SJSA1 (cell line): ENCODE data around the gene TICAM2. TPM values are rescaled to one million over a fixed set of nuclear protein-coding genes. Genes with fewer than 3 reads are reported as not detected.

ENCODE experiments used
- DNase-seq, 2 experiments: peaks; one replicate each; pipeline ENCODE4 v3.0.0-alpha.2; 2015 to 2020; ENCODE audit warnings: low spot score in 2 of 2, low read depth in 1 of 2
- H3K27ac ChIP-seq: fragments of 250-450 bp; sonication (Bioruptor Pico); 2 replicates; pipeline ENCODE4 v1.5.1; 2020; ENCODE audit warnings: mild to moderate bottlenecking, moderate library complexity
- H3K27me3 ChIP-seq: fragments of 250-450 bp; sonication (Bioruptor Pico); replicated peaks from 2 replicates; pipeline ENCODE4 v1.5.1; 2020; ENCODE audit warnings: mild to moderate bottlenecking, moderate library complexity
- H3K36me3 ChIP-seq: fragments of 250-450 bp; sonication (Bioruptor Pico); 2 replicates; pipeline ENCODE4 v1.5.1; 2020; ENCODE audit warnings: mild to moderate bottlenecking
- H3K4me1 ChIP-seq: fragments of 250-450 bp; sonication (Bioruptor Pico); replicated peaks from 2 replicates; pipeline ENCODE4 v1.6.1; 2021; ENCODE audit warnings: mild to moderate bottlenecking
- H3K4me3 ChIP-seq: fragments of 250-450 bp; sonication (Bioruptor Pico); 2 replicates; pipeline ENCODE4 v1.5.1; 2020; ENCODE audit warnings: mild to moderate bottlenecking
- H3K9me3 ChIP-seq: fragments of 250-450 bp; sonication (Bioruptor Pico); replicated peaks from 2 replicates; pipeline ENCODE4 v1.5.1; 2020; ENCODE audit warnings: mild to moderate bottlenecking
- total RNA-seq: library from RNA; depleted of rRNA; stranded (reverse); fragments of >200 nt; shearing (Covaris generic); gene quantifications from 2 replicates; pipeline ENCODE4 v1.2.3, GENCODE V29; 2014

TICAM2 gene
- total RNA-seq, 1 experiment from 2014 or later, result 22.1 TPM

- peak overlapping the region; percentile 45 for H3K27ac ChIP-seq
- no peaks in the 10 kb centered on the region for H3K27me3 ChIP-seq
- H3K4me1 ChIP-seq, result peaks cover 17% of the 10 kb centered on the region
- no peak for DNase-seq
- H3K9me3 ChIP-seq, result no peaks in the 10 kb centered on the region
- peaks cover 36% of the 10 kb centered on the region for H3K36me3 ChIP-seq
- H3K4me3 ChIP-seq, result peak overlapping the region; percentile 91
These were observed 24.2 kb upstream of the TICAM2 start for GRCh38 chr5:115626445-115626823.

- Histone ChIP-seq H3K27me3 (no peaks in the 10 kb centered on the region), H3K4me1 (peaks cover 17% of the 10 kb centered on the region), H3K27ac (peak within 1 kb of the TSS; percentile 84), H3K9me3 (no peaks in the 10 kb centered on the region), H3K4me3 (peak within 1 kb of the TSS; percentile 91), H3K36me3 (peaks cover 38% of the 10 kb centered on the region)
- DNase-seq, result peak; percentile 99 to 100
These were observed 23.5 kb upstream of the TICAM2 start, which contains the start of gene TMED7 for GRCh38 chr5:115625579-115626444. TSS of gene TMED7 (minus strand) at chr5:115626036. CDS start at chr5:115625792, 244 bp downstream.

- Histone ChIP-seq H3K4me3 (peak overlapping the region; percentile 91), H3K27me3 (no peaks in the 10 kb centered on the region), H3K9me3 (no peaks in the 10 kb centered on the region), H3K36me3 (peaks cover 46% of the 10 kb centered on the region), H3K27ac (no peak overlapping the region; the same call in 1 of the 2 replicates), H3K4me1 (peaks cover 17% of the 10 kb centered on the region)
- DNase-seq, result peak in 1 of 2 experiments; percentile 12
These were observed 22.7 kb upstream of the TICAM2 start for GRCh38 chr5:115624994-115625393.

- H3K27ac ChIP-seq, result no peak overlapping the region
- no peak for DNase-seq
- no peaks in the 10 kb centered on the region for H3K27me3 ChIP-seq
- H3K9me3 ChIP-seq, result no peaks in the 10 kb centered on the region
- H3K4me3 ChIP-seq, result no peak overlapping the region
- peaks cover 59% of the 10 kb centered on the region for H3K36me3 ChIP-seq
- H3K4me1 ChIP-seq, result peaks cover 17% of the 10 kb centered on the region
These were observed 21.4 kb upstream of the TICAM2 start for GRCh38 chr5:115623658-115624057.

- no peaks in the 10 kb centered on the region for H3K9me3 ChIP-seq
- H3K27ac ChIP-seq, result no peak overlapping the region
- peaks cover 81% of the 10 kb centered on the region for H3K36me3 ChIP-seq
- DNase-seq, result no peak
- H3K4me3 ChIP-seq, result no peak overlapping the region
- peaks cover 14% of the 10 kb centered on the region for H3K4me1 ChIP-seq
- no peaks in the 10 kb centered on the region for H3K27me3 ChIP-seq
These were observed 19.2 kb upstream of the TICAM2 start for GRCh38 chr5:115621365-115621900.

GRCh38 chr5:115616892-115617291, 14.6 kb upstream of the TICAM2 start:
- H3K4me3 ChIP-seq, result no peak overlapping the region
- no peaks in the 10 kb centered on the region for H3K4me1 ChIP-seq
- no peak for DNase-seq
- peaks cover 89% of the 10 kb centered on the region for H3K36me3 ChIP-seq
- no peaks in the 10 kb centered on the region for H3K27me3 ChIP-seq
- no peaks in the 10 kb centered on the region for H3K9me3 ChIP-seq
- H3K27ac ChIP-seq, result no peak overlapping the region

- H3K4me1 ChIP-seq, result no peaks in the 10 kb centered on the region
- peaks cover 88% of the 10 kb centered on the region for H3K36me3 ChIP-seq
- no peaks in the 10 kb centered on the region for H3K27me3 ChIP-seq
- no peak overlapping the region for H3K27ac ChIP-seq
- no peak for DNase-seq
- no peak overlapping the region for H3K4me3 ChIP-seq
- no peaks in the 10 kb centered on the region for H3K9me3 ChIP-seq
These were observed 14.2 kb upstream of the TICAM2 start for GRCh38 chr5:115616472-115616871.

- no peak for DNase-seq
- H3K36me3 ChIP-seq, result peaks cover 57% of the 10 kb centered on the region
These were observed 9.6 kb upstream of the TICAM2 start for GRCh38 chr5:115611873-115612272.

GRCh38 chr5:115607935-115608334, 5.7 kb upstream of the TICAM2 start:
- H3K4me3 ChIP-seq, result no peak overlapping the region
- peaks cover 2% of the 10 kb centered on the region for H3K4me1 ChIP-seq
- H3K36me3 ChIP-seq, result peaks cover 27% of the 10 kb centered on the region
- H3K27ac ChIP-seq, result no peak overlapping the region
- no peak for DNase-seq
- H3K9me3 ChIP-seq, result no peaks in the 10 kb centered on the region
- H3K27me3 ChIP-seq, result no peaks in the 10 kb centered on the region

More at GRCh38 chr5:115611873-115612272, 9.6 kb upstream of the TICAM2 start:
- no peaks in the 10 kb centered on the region for H3K4me1 ChIP-seq
- no peaks in the 10 kb centered on the region for H3K27me3 ChIP-seq
- no peak overlapping the region for H3K27ac ChIP-seq
- H3K9me3 ChIP-seq, result no peaks in the 10 kb centered on the region
- H3K4me3 ChIP-seq, result no peak overlapping the region

GRCh38 chr5:115605436-115605835, 3.2 kb upstream of the TICAM2 start:
- no peak for DNase-seq
- Histone ChIP-seq H3K27me3 (no peaks in the 10 kb centered on the region), H3K4me1 (peaks cover 14% of the 10 kb centered on the region), H3K27ac (no peak overlapping the region), H3K9me3 (no peaks in the 10 kb centered on the region), H3K36me3 (peaks cover 13% of the 10 kb centered on the region), H3K4me3 (no peak overlapping the region)

- Histone ChIP-seq H3K9me3 (no peaks in the 10 kb centered on the region), H3K36me3 (peaks cover 16% of the 10 kb centered on the region), H3K27ac (peak overlapping the region; percentile 81), H3K27me3 (no peaks in the 10 kb centered on the region), H3K4me3 (peak overlapping the region; percentile 71), H3K4me1 (peaks cover 27% of the 10 kb centered on the region)
- DNase-seq, result no peak
These were observed 379 bp upstream of the TICAM2 start for GRCh38 chr5:115602591-115603125.

- peaks cover 27% of the 10 kb centered on the region for H3K4me1 ChIP-seq
- no peaks in the 10 kb centered on the region for H3K27me3 ChIP-seq
- DNase-seq, result peak in 1 of 2 experiments; percentile 59
- H3K27ac ChIP-seq, result no peak overlapping the region
- peaks cover 23% of the 10 kb centered on the region for H3K36me3 ChIP-seq
- H3K4me3 ChIP-seq, result peak overlapping the region; percentile 71
- H3K9me3 ChIP-seq, result no peaks in the 10 kb centered on the region
These were observed 1.5 kb downstream of the TICAM2 start for GRCh38 chr5:115600766-115601165.

- Histone ChIP-seq H3K27ac (no peak overlapping the region), H3K27me3 (no peaks in the 10 kb centered on the region), H3K9me3 (no peaks in the 10 kb centered on the region), H3K36me3 (peaks cover 18% of the 10 kb centered on the region), H3K4me3 (no peak overlapping the region), H3K4me1 (peaks cover 27% of the 10 kb centered on the region)
- peak in 1 of 2 experiments; percentile 58 for DNase-seq
These were observed 2.4 kb downstream of the TICAM2 start for GRCh38 chr5:115599924-115600323.

GRCh38 chr5:115599502-115599901, 2.8 kb downstream of the TICAM2 start:
- no peak overlapping the region for H3K4me3 ChIP-seq
- H3K36me3 ChIP-seq, result peaks cover 18% of the 10 kb centered on the region
- H3K9me3 ChIP-seq, result no peaks in the 10 kb centered on the region
- no peak for DNase-seq
- H3K27ac ChIP-seq, result no peak overlapping the region
- no peaks in the 10 kb centered on the region for H3K27me3 ChIP-seq
- peaks cover 30% of the 10 kb centered on the region for H3K4me1 ChIP-seq
